22Rv1 (cell line): ENCODE results near the gene TNRC6C.

Source experiments
- H3K27ac ChIP-seq: fragments of 450-650 bp; 2 replicates; pipeline ENCODE4 v1.5.1; 2017
- ZFX ChIP-seq: fragments of 450-650 bp; IDR thresholded peaks from 2 replicates; pipeline ENCODE4 v1.6.1; 2017; ENCODE audit warnings: antibody characterized with exemption, borderline replicate concordance
- TF ChIP-seq, protein P1 (sequence below): fragments of 450-650 bp; IDR thresholded peaks from 2 replicates; pipeline ENCODE4 v1.5.1; 2017; ENCODE audit warnings: mild to moderate bottlenecking

Gene TNRC6C

GRCh38 chr17:78006338-78006737, 47.8 kb downstream of the TNRC6C start:
- TF ChIP-seq ZFX, result no peak
- TF ChIP-seq, protein P1, sequence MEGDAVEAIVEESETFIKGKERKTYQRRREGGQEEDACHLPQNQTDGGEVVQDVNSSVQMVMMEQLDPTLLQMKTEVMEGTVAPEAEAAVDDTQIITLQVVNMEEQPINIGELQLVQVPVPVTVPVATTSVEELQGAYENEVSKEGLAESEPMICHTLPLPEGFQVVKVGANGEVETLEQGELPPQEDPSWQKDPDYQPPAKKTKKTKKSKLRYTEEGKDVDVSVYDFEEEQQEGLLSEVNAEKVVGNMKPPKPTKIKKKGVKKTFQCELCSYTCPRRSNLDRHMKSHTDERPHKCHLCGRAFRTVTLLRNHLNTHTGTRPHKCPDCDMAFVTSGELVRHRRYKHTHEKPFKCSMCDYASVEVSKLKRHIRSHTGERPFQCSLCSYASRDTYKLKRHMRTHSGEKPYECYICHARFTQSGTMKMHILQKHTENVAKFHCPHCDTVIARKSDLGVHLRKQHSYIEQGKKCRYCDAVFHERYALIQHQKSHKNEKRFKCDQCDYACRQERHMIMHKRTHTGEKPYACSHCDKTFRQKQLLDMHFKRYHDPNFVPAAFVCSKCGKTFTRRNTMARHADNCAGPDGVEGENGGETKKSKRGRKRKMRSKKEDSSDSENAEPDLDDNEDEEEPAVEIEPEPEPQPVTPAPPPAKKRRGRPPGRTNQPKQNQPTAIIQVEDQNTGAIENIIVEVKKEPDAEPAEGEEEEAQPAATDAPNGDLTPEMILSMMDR, result no peak
- no peak overlapping the region for H3K27ac ChIP-seq

- TF ChIP-seq ZFX, result no peak
- TF ChIP-seq, protein P1, result no peak
- no peak overlapping the region for H3K27ac ChIP-seq
These were observed 49.1 kb downstream of the TNRC6C start for GRCh38 chr17:78007647-78008046.

DNA sequence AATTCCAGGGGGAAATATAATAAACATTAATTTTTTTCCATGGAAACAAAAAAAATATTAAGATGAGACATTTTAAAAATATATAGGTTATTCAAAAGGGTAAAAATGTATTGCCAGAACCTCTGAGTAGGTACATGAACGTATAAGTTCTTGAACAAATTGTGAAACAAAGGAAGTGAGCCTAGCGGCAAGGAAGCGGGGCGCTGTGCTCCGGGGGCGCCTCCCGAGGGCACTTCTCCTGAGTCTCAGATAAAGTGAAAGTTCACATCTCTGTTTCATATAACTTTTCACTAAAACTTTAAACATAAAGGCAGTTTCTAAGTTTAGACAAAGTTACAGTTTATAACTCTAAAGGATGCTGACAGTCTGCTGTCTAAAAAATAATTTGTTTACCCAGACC, 52.3 kb downstream of the TNRC6C start:
- TF ChIP-seq ZFX, result no peak
- TF ChIP-seq, protein P1, result no peak
- H3K27ac ChIP-seq, result no peak overlapping the region

DNA sequence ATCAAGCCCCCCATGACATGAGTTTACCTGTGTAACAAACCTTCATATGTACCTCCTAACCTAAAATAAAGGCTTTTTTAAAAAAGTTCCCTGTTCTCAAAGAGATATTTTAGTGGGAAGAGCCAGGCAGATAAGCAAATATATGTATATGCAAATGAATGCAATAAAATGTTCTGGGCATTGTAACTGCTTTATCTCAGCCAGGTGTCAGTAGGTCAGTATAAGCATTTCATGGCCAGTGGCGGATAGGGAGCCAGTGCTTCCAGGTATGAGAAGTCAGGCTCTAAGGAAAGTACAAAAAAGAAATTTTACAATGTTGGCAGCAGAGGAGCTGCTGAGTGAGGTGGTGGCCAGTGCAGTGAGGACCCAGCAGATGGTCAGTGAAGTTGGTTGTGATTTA, 53.9 kb downstream of the TNRC6C start:
- TF ChIP-seq, protein P1, result no peak
- no peak for TF ChIP-seq ZFX
- H3K27ac ChIP-seq, result no peak overlapping the region

DNA sequence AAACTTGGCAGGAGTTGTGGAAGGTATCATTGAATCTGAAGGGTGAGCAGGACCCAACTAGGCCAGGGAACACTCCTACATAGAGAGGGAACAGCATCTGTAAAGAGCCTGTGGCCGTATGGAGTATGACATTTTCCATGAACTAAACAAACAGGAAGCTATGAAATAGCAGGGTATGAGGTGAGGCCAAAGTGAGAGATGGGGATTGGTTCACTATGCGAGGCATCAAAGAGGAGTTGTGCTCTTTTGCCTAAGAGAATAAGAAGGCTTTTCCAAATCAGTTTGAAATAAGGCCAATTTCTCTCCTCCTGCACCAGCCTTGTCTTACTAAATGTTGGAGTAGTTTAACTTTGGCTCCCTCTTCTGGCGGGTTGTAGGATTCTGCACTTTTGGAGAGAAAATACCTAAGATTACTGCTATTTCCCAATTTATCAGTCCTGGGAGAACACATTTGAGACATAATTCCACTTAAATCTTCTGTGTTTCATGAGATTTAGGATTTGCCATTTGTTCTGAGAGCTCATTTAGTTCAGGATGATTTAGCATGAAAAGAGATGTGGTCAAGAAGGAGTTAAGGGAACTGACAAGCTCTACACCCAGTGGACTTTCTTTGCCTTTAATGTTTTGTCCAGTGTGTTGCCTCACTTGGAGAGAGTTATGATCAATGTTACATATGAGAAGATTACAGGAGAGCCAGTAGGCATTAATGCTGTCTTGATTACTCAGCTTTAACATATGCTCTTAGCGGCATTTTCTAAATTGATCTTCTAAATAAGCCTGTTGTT, 55.4 kb downstream of the TNRC6C start:
- H3K27ac ChIP-seq, result no peak overlapping the region
- TF ChIP-seq, protein P1, result peak; percentile 84
- no peak for TF ChIP-seq ZFX

DNA sequence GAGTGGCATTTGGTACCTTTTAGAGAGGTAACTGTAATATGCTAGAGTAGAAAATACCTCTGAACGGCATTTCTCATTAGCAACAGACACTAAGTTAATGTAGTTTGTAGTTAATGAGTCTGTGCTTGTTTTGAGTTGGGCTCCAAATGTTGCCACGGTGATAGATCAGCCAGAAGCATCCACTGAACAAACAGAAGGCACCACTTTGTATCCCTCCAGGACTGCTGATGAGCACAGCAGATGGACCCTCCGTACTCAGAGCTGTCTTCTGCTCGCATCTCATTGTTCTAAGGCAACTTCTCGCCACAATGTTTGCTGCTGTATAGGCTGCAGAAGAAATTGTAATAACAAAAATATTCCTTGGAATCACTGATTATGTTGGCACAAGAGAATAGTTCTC, 56.1 kb downstream of the TNRC6C start:
- TF ChIP-seq ZFX, result no peak
- TF ChIP-seq, protein P1, result no peak
- H3K27ac ChIP-seq, result no peak overlapping the region

GRCh38 chr17:78016852-78017251, 58.3 kb downstream of the TNRC6C start:
- no peak overlapping the region for H3K27ac ChIP-seq
- TF ChIP-seq, protein P1, result no peak
- TF ChIP-seq ZFX, result no peak
